Measurements from ENCODE around the gene ZMIZ1.

The ZMIZ1 gene

DNA sequence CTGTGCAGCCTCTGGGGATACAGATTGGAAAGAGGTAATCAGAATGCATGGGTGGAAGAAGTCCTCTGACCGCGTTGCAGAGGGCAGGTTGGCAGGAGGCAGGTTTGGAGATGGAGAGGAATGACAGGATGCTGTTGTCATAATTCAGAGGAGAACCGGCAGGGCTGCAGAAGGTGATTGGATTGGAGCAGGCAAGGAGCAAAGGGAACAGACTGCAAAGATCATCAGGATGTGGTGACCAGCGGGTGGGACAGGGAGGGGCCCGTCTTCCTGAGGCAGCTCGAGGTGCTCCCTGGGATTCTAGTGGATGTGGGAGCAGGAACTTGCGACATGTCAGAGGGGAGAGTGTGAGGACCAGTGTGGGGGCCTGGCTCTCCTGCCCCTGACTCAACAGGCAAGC, 200.0 kb downstream of the ZMIZ1 start:
- Histone ChIP-seq H3K9me3 (ENCODE audit: insufficient read depth, low read depth, low read length) (peaks cover 2% of the 10 kb centered on the region), H3K4me1 (ENCODE audit: control insufficient read depth in 1 of 2, insufficient read depth in 2 of 2, low read length in 2 of 2) (peaks cover 63 to 68% of the 10 kb centered on the region in 2 experiments), H3K27me3 (ENCODE audit: insufficient read depth, low read length) (no peaks in the 10 kb centered on the region), H3K14ac (ENCODE audit: low read length) (no peak overlapping the region), H3K36me3 (ENCODE audit: control insufficient read depth in 1 of 2, insufficient read depth in 2 of 2, low read length in 2 of 2) (peaks cover 48 to 51% of the 10 kb centered on the region in 2 experiments), H3K4ac (ENCODE audit: low read depth, low read length) (no peak overlapping the region), H4K8ac (ENCODE audit: low read depth, low read length) (no peak overlapping the region), H3K9ac (ENCODE audit: low read length) (no peak overlapping the region), H2AK5ac (ENCODE audit: low read length) (no peak overlapping the region), H2BK5ac (ENCODE audit: low read depth, low read length, poor library complexity) (no peak overlapping the region), H2BK12ac (ENCODE audit: low read length) (no peak overlapping the region), H3K18ac (ENCODE audit: low read length) (no peak overlapping the region), H3K27ac (ENCODE audit: low read depth, low read length) (no peak overlapping the region), H2BK120ac (ENCODE audit: insufficient read depth, low read length, poor library complexity) (no peak overlapping the region), H3K4me2 (ENCODE audit: low read length) (no peak overlapping the region), H2AFZ (ENCODE audit: insufficient read depth, low read length, poor library complexity) (no peak overlapping the region), H3K79me2 (ENCODE audit: control insufficient read depth, insufficient read depth, low read length, poor library complexity) (peaks cover 8% of the 10 kb centered on the region), H3K23ac (ENCODE audit: low read length) (no peak overlapping the region), H4K12ac (ENCODE audit: low read depth, low read length) (no peak overlapping the region), H4K91ac (ENCODE audit: low read depth, low read length) (no peak overlapping the region), H3K4me3 (ENCODE audit: low read depth, low read length) (no peak overlapping the region), H3K79me1 (ENCODE audit: low read length) (peaks cover 25% of the 10 kb centered on the region)
- DNase-seq, result no peak
- no CpG with 5 or more reads among the region's 7 CpGs for WGBS (ENCODE audit: extremely low coverage, insufficient coverage, insufficient read length)

DNA sequence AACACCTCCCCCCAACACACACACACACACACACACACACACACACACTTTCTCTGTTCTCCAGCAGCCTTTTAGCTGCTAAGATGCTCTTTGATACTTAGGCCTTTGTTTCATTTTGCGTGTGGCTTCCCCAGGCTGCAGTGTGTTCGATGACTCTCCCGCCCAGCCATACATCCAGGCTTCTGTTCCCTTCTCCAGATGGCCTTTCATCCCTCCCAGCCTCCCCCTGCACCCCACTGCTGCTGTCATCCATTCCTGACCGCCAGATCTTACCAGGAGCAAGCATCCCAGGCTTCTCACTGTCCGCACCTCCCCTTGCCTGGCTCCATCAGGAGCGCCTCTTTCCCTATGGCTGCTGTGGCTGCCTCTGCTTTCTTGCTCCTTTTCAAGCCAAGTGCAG, 200.7 kb downstream of the ZMIZ1 start:
- H4K91ac ChIP-seq (ENCODE audit: low read depth, low read length), result no peak overlapping the region
- peaks cover 6% of the 10 kb centered on the region for H3K79me2 ChIP-seq (ENCODE audit: control insufficient read depth, insufficient read depth, low read length, poor library complexity)
- peaks cover 2% of the 10 kb centered on the region for H3K9me3 ChIP-seq (ENCODE audit: insufficient read depth, low read depth, low read length)
- no CpG with 5 or more reads among the region's 6 CpGs for WGBS (ENCODE audit: extremely low coverage, insufficient coverage, insufficient read length)
- H3K18ac ChIP-seq (ENCODE audit: low read length), result peak overlapping the region; percentile 2
- no peak overlapping the region for H4K8ac ChIP-seq (ENCODE audit: low read depth, low read length)
- no peak overlapping the region for H2AFZ ChIP-seq (ENCODE audit: insufficient read depth, low read length, poor library complexity)
- H2BK120ac ChIP-seq (ENCODE audit: insufficient read depth, low read length, poor library complexity), result no peak overlapping the region
- H3K27ac ChIP-seq (ENCODE audit: low read depth, low read length), result no peak overlapping the region
- H2BK12ac ChIP-seq (ENCODE audit: low read length), result no peak overlapping the region
- peak overlapping the region; percentile 11 for H2AK5ac ChIP-seq (ENCODE audit: low read length)
- no peak overlapping the region for H3K9ac ChIP-seq (ENCODE audit: low read length)
- H3K23ac ChIP-seq (ENCODE audit: low read length), result no peak overlapping the region
- peaks cover 62 to 67% of the 10 kb centered on the region in 2 experiments for H3K4me1 ChIP-seq (ENCODE audit: control insufficient read depth in 1 of 2, insufficient read depth in 2 of 2, low read length in 2 of 2)
- H3K36me3 ChIP-seq (ENCODE audit: control insufficient read depth in 1 of 2, insufficient read depth in 2 of 2, low read length in 2 of 2), result peaks cover 50 to 51% of the 10 kb centered on the region in 2 experiments
- no peak overlapping the region for H4K12ac ChIP-seq (ENCODE audit: low read depth, low read length)
- H3K4me2 ChIP-seq (ENCODE audit: low read length), result no peak overlapping the region
- no peak overlapping the region for H3K4ac ChIP-seq (ENCODE audit: low read depth, low read length)
- H3K79me1 ChIP-seq (ENCODE audit: low read length), result peaks cover 28% of the 10 kb centered on the region
- H2BK5ac ChIP-seq (ENCODE audit: low read depth, low read length, poor library complexity), result no peak overlapping the region
- no peak overlapping the region for H3K4me3 ChIP-seq (ENCODE audit: low read depth, low read length)
- H3K14ac ChIP-seq (ENCODE audit: low read length), result no peak overlapping the region
- no peaks in the 10 kb centered on the region for H3K27me3 ChIP-seq (ENCODE audit: insufficient read depth, low read length)
- DNase-seq, result no peak

DNA sequence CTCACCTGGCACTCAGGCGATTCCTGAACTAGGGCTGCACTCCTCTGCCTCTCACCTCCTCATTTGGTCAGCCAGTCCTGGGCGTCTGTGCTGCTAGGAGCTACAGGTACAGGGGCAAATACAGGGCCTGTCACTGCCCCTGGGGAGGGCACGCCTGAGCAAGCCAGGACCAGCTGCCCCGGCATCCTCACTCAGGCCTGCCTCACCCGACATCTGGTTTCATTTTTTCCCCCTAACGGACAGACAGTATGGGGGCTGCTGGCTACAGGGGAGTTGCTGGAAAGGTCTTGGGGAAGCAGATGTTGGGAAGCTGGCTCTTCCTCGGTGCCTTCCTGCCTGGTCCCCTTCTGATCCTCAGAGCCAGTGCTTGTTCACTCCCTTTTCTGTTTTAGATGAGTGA, 201.2 kb downstream of the ZMIZ1 start:
- Histone ChIP-seq H3K4me3 (ENCODE audit: low read depth, low read length) (no peak overlapping the region), H3K9me3 (ENCODE audit: insufficient read depth, low read depth, low read length) (peaks cover 2% of the 10 kb centered on the region), H3K4me1 (ENCODE audit: control insufficient read depth in 1 of 2, insufficient read depth in 2 of 2, low read length in 2 of 2) (peaks cover 62 to 67% of the 10 kb centered on the region in 2 experiments), H2BK120ac (ENCODE audit: insufficient read depth, low read length, poor library complexity) (no peak overlapping the region), H3K27me3 (ENCODE audit: insufficient read depth, low read length) (no peaks in the 10 kb centered on the region), H4K91ac (ENCODE audit: low read depth, low read length) (no peak overlapping the region), H3K14ac (ENCODE audit: low read length) (no peak overlapping the region), H2BK12ac (ENCODE audit: low read length) (no peak overlapping the region), H3K79me1 (ENCODE audit: low read length) (peaks cover 30% of the 10 kb centered on the region), H3K79me2 (ENCODE audit: control insufficient read depth, insufficient read depth, low read length, poor library complexity) (peaks cover 9% of the 10 kb centered on the region), H3K23ac (ENCODE audit: low read length) (no peak overlapping the region), H4K12ac (ENCODE audit: low read depth, low read length) (no peak overlapping the region), H3K36me3 (ENCODE audit: control insufficient read depth in 1 of 2, insufficient read depth in 2 of 2, low read length in 2 of 2) (peaks cover 55% of the 10 kb centered on the region in 2 experiments), H2BK5ac (ENCODE audit: low read depth, low read length, poor library complexity) (no peak overlapping the region), H3K4me2 (ENCODE audit: low read length) (no peak overlapping the region), H4K8ac (ENCODE audit: low read depth, low read length) (no peak overlapping the region), H3K27ac (ENCODE audit: low read depth, low read length) (no peak overlapping the region), H2AFZ (ENCODE audit: insufficient read depth, low read length, poor library complexity) (no peak overlapping the region), H3K9ac (ENCODE audit: low read length) (no peak overlapping the region), H3K18ac (ENCODE audit: low read length) (peak overlapping the region; percentile 3), H2AK5ac (ENCODE audit: low read length) (no peak overlapping the region), H3K4ac (ENCODE audit: low read depth, low read length) (peak overlapping the region; percentile 28)
- no peak for DNase-seq
- no CpG with 5 or more reads among the region's 7 CpGs for WGBS (ENCODE audit: extremely low coverage, insufficient coverage, insufficient read length)

DNA sequence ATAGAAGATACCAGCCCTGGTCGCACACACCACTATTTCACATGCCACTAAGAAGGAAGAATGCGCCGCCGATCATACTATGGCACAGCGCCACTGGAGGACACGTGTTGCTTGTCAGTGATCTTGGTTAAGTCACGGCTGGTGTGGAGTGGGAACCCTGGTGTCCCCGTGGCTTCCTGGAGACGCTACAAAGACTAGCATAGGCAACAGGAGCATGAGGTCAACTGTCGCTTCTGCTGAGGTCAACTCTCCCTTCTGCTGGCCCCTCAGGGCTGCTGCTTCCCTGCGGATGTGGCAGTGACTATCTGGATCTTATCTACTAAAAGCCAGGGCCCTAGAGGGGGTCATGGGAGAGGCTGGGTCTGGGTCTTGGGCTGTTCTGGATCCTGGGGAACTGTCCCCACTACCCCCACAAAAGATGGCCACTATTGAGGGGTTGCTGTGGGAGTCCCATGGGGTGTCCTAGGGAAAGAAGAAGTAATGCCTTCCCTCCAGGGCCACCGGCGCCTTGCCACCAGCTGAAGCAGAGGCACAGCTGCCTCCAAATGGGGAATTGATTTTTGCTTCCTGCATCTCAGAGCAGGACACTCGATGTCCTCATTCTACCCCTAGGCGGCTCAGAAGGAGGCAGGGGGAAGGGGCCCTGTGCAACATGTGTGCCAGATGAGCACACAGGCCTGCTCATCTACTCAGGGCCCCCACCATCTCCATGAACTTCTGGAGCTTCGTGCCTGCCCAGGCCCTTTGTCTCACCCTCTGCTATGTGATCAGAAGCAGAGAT, 201.9 kb downstream of the ZMIZ1 start:
- H3K27me3 ChIP-seq (ENCODE audit: insufficient read depth, low read length), result no peaks in the 10 kb centered on the region
- H3K9ac ChIP-seq (ENCODE audit: low read length), result no peak overlapping the region

More for the DNA sequence above, 201.9 kb downstream of the ZMIZ1 start:
- no peak overlapping the region for H2AK5ac ChIP-seq (ENCODE audit: low read length)
- H3K23ac ChIP-seq (ENCODE audit: low read length), result no peak overlapping the region
- no peak overlapping the region for H4K12ac ChIP-seq (ENCODE audit: low read depth, low read length)
- peaks cover 63 to 67% of the 10 kb centered on the region in 2 experiments for H3K4me1 ChIP-seq (ENCODE audit: control insufficient read depth in 1 of 2, insufficient read depth in 2 of 2, low read length in 2 of 2)
- H2AFZ ChIP-seq (ENCODE audit: insufficient read depth, low read length, poor library complexity), result no peak overlapping the region
- H2BK120ac ChIP-seq (ENCODE audit: insufficient read depth, low read length, poor library complexity), result no peak overlapping the region
- H3K4me3 ChIP-seq (ENCODE audit: low read depth, low read length), result no peak overlapping the region
- no peak overlapping the region for H3K4ac ChIP-seq (ENCODE audit: low read depth, low read length)
- peaks cover 11% of the 10 kb centered on the region for H3K79me2 ChIP-seq (ENCODE audit: control insufficient read depth, insufficient read depth, low read length, poor library complexity)
- H3K79me1 ChIP-seq (ENCODE audit: low read length), result peaks cover 25% of the 10 kb centered on the region
- peaks cover 60 to 61% of the 10 kb centered on the region in 2 experiments for H3K36me3 ChIP-seq (ENCODE audit: control insufficient read depth in 1 of 2, insufficient read depth in 2 of 2, low read length in 2 of 2)
- peak; percentile 72 to 81 for DNase-seq
- peaks cover 2% of the 10 kb centered on the region for H3K9me3 ChIP-seq (ENCODE audit: insufficient read depth, low read depth, low read length)
- peak overlapping the region; percentile 21 for H3K18ac ChIP-seq (ENCODE audit: low read length)
- peak overlapping the region; percentile 29 for H4K91ac ChIP-seq (ENCODE audit: low read depth, low read length)
- H3K27ac ChIP-seq (ENCODE audit: low read depth, low read length), result no peak overlapping the region
- H3K14ac ChIP-seq (ENCODE audit: low read length), result no peak overlapping the region
- H4K8ac ChIP-seq (ENCODE audit: low read depth, low read length), result peak overlapping the region; percentile 4
- H2BK5ac ChIP-seq (ENCODE audit: low read depth, low read length, poor library complexity), result no peak overlapping the region
- H3K4me2 ChIP-seq (ENCODE audit: low read length), result no peak overlapping the region
- no CpG with 5 or more reads among the region's 16 CpGs for WGBS (ENCODE audit: extremely low coverage, insufficient coverage, insufficient read length)
- peak overlapping the region; percentile 9 for H2BK12ac ChIP-seq (ENCODE audit: low read length)

Data from trophoblast cell (in vitro differentiated cells and primary cell).